HG03565 (cell line): ENCODE measurements around the gene HINT3.
"Not testable (repeated sequence)": the region's sequence is repeated elsewhere in the genome, so short reads cannot be mapped to it uniquely, and the experiment has no call there.

Source experiments
- ATAC-seq: cut with Tn5 transposase; IDR thresholded peaks from one replicate; pipeline ENCODE4 v1.9.1; 2021; ENCODE audit warnings: mild to moderate bottlenecking, moderate library complexity; ENCODE audit not compliant: unreplicated experiment

Gene HINT3

DNA sequence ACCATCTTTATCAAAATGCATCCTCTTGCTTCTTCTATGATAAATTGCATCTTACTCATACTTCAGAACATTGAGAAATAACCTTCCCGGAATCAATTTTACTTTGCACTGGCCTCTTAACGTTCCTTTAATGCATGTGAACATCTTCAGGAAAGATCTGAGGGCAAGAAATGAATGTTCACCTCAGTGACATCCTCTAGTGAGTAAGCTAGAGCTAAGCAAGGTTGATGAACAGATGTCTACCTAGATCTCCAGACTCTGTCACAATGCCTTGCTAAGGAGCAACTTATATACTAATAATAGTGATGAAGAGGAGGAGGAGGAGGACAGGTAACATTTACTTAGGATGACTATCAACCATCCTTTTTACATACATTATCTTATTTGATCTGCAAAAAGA lies 16.8 kb upstream of the HINT3 start:
- no peak for ATAC-seq

DNA sequence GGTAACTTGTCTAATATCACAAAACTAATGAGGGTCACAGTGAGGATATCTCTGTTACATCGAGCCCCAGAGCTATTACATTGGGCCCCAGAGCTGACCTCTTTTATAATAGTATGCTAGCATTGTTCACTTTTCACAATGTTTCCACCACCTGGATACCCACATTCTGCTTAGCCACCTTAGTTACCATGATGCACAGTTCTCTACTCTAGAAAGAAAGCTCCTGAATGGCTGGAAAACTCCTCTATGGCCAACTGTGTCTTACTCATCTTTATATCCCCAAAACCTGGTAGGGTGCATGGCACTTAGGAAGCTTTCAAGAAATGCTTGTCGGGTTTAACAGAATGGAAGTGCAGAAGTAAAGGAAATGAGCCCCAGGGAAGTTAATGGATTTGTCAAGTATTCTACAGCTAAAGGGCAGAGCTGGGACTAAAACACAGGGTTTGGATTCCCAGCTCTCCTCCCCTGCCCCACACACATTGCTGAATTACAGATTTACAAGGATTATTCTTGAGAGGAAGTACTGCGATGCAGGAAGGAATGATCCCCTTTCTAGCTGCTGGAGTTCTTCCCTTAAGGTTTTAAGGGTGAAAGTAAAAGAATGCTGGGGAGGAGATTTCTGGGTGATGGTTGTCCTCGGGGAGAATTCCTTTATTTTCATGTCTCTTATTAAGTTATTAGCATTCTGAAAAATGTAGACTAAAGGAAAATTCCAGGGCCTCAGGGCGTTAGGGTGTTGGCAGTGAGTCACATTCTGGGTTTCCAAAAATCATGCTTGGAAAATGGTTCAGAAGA lies 16.1 kb upstream of the HINT3 start:
- ATAC-seq = no peak

DNA sequence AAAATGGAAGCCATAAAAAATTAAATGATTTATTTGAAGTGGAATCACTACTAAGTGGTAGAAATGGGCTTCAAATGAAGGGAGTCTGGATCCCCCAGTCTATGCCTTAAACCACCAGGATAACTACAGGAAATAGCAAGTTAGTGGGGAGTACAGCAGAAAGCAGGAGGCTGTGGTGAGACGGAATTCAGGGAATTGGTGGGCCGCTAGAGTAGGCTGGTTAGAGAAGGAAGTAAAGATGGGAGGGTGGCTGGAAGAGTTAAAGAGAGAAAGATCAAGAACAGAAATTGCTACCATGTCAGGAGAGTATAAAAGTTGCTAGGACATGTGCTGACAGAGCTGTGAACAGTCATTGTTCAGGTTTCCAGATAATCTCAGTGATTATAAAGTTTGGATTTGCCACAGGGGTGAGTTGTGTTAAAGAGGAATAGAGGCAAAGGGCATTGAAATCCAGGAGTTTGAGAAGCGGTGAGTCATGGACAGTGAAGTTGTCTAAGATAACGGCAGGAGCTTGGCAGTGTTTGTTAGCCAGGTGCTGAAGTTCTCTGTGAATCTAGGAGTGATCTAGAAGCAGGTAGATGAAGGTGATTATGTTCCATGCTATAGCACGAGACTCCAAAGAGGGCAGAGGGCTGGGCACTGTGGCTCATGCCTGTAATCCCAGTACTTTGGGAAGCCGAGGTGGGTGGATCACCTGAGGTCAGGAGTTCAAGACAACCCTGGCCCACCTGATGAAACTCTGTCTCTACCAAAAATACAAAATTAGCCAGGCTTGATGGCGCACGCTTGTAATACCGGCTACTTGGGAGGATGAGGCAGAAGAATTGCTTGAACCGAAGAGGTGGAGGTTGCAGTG lies 13.7 kb upstream of the HINT3 start:
- no peak for ATAC-seq

GRCh38 chr6:125943528-125944433 lies 12.8 kb upstream of the HINT3 start:
- no peak for ATAC-seq

DNA sequence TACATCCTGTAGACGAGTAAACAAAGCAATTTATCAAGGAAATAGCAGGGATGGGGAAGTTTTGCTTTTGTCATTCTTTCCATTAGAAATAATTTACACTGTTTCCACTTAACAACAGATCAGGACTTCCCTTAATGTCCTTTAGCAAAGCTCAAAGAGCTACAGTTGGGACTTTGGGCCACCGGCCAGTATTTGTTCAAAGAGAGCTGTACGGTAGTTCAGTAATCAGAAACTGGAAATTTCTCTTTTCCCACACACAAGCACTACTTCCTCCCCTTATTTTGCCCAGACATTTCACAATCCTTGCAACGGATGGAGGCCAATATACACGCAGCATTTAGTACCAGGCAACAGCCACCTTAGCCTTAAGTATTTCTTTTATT lies 12.1 kb upstream of the HINT3 start:
- no peak for ATAC-seq

DNA sequence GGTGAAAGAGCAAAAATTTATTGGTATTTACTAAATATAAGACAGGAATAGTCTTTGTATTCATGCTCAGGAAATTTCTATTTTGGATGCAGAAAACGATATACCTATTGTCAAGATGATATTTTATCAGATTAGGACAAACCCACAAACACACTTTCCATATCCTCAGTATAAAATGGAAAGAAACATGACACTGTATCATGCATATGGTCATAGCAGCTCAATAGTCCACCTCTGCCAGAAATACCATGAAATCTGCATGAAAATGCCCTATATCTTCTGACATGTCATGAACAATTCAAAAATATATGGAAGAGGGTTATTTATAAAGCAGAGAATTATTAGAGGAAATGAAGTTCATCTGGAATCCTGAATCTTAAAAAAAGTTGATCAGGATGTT lies 11.7 kb upstream of the HINT3 start:
- ATAC-seq = no peak

- no peak for ATAC-seq
These were observed 11.0 kb upstream of the HINT3 start for GRCh38 chr6:125945378-125946141.

- ATAC-seq = no peak
These were observed 9.0 kb upstream of the HINT3 start for GRCh38 chr6:125947615-125948014.

- ATAC-seq = no peak
These were observed 8.1 kb upstream of the HINT3 start for GRCh38 chr6:125948455-125948854.

DNA sequence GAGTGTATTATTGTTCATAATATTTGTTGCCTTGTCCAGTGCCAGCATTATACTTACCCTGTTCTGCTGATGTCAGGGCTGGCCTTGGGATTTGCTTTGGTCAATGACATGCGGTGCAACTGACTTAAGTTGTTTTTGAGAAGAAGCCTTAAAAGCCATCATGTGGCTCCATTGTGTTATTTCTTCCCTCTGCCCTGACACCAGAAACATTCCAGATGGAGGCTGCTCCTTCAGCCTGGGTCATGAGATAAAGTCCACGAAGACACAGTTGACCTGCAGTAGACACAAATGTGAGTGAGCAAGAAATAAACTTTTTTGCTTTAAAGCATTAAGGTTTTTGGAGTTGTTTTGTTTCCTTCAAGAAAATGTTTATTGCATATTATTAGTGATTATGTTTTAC lies 7.5 kb upstream of the HINT3 start:
- no peak for ATAC-seq

GRCh38 chr6:125950293-125950692 lies 6.3 kb upstream of the HINT3 start:
- ATAC-seq = no peak

DNA sequence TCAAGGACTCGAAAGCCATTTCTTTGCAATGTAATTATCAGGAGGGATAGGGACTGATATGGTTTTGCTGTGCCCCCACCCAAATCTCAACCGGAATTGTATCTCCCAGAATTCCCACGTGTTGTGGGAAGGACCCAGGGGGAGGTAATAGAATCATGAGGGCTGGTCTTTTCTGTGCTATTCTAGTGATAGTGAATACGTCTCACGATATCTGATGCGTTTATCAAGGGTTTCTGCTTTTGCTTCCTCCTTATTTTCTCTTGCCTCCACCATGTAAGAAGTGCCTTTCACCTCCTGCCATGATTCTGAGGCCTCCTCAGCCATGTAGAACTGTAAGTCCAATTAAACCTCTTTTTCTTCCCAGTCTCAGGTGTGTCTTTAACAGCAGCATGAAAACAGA lies 5.9 kb upstream of the HINT3 start:
- ATAC-seq = not testable (repeated sequence)

GRCh38 chr6:125951323-125951722 lies 5.2 kb upstream of the HINT3 start:
- no peak for ATAC-seq

DNA sequence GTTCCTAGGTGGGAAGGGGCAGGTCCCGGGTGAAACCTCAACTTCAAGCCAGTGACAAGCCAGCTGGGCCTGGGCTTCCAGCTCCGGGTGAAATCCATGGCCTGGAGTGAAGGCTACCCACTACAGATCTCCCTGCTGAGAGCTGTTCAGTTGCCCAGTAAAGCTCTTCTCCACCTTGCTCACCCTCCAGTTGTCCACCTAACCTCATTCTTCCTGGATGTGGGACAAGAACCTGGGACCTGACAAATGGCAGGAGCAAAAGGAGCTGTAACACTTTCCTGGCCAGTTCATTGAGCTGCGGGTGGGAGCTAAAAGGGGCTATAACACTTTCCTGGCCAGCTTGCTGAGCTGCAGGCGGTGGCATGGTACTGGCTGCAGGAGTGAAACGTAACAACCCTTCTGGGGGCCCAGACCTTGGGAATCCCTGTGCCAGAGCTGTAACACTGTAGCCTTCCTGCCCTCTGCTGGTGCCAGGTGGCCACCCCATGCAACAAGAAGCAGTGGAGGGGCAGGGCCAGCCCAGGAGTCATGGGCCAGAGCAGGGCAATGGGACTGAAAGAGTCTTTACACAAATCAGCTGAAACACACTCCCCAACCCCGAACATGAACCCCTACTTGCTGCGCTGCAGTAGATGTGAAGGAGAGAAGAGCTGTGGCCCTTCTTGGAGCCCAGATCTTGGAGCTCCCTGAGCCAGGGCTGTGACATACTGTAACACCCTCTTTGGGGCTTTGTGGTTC lies 3.6 kb upstream of the HINT3 start:
- no peak for ATAC-seq

- no peak for ATAC-seq
These were observed 3.1 kb upstream of the HINT3 start for GRCh38 chr6:125953502-125953875.

DNA sequence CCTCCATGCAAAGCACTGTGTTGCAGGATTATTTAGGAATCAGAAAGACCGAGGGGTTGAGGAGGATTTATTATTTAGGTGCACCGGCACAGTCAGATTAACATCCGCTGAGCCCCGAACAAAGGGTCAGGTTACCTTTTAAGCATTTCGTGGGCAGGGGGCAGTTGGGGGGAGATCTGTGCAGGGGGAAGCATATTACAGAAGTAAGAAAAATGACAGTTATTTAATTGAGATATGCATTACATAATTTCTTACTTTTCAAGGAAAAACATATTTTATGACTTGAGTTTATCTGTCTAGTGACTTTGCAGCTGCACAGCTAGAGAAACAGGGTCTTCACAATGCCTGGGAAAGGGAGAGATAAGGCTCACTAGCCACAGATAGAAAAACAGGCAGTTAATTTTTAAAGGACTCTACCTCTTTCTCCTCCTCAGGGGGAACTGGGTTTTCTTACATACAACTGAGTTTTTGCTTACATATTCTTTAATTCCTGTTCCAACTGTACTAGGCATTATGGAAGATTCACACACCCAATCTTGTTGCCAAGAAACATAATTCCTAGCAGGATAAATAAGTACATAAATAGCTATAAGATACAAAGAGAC lies 1.7 kb upstream of the HINT3 start:
- no peak for ATAC-seq

- ATAC-seq = no peak
These were observed 597 bp upstream of the HINT3 start for GRCh38 chr6:125955973-125956372.

DNA sequence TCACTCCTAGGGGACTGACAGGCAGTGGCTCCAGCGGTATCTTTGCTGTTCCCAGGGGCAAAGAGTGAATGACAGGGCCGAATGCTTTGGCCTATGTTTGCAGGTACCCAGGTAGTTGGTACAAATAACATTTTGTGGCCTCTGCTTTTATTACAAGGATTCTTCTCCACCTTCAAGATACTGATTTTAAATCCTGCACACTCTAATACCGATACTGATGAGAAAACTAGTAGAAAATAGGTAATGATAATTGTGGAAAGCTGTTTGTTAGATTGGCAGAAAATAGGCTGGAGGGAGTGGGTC lies 772 bp downstream of the HINT3 start:
- no peak for ATAC-seq

DNA sequence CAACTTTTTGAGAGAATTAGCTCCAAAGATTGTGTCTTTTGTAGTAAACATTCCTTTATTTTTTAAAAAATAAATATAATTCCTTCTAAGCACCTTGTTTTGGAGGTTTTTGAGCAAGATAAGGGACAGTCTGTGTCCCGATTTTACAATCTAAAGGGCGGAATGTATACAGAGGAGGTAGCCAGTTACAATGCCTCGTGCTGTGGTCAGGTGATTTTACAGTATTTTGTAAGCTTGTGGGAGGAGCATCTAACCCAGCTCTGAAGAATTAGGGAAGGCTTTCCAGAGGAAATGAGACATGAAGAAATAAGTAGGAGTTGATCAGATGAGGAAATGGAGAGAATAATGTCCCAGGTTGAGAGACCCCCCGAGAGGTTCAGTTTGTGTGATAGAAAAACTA lies 1.3 kb downstream of the HINT3 start:
- ATAC-seq = no peak

- ATAC-seq = no peak
These were observed 2.5 kb downstream of the HINT3 start for GRCh38 chr6:125959041-125959440.
